Measurements from ENCODE around the gene CCNE1. TPM values are rescaled to one million over a fixed set of nuclear protein-coding genes. Genes with fewer than 3 reads are reported as not detected.
A peak's percentile ranks its signal among the peaks of the same experiment; 100 is the strongest.

The CCNE1 gene
- total RNA-seq, 1 donor from 2014 or later: 3.9 TPM

DNA sequence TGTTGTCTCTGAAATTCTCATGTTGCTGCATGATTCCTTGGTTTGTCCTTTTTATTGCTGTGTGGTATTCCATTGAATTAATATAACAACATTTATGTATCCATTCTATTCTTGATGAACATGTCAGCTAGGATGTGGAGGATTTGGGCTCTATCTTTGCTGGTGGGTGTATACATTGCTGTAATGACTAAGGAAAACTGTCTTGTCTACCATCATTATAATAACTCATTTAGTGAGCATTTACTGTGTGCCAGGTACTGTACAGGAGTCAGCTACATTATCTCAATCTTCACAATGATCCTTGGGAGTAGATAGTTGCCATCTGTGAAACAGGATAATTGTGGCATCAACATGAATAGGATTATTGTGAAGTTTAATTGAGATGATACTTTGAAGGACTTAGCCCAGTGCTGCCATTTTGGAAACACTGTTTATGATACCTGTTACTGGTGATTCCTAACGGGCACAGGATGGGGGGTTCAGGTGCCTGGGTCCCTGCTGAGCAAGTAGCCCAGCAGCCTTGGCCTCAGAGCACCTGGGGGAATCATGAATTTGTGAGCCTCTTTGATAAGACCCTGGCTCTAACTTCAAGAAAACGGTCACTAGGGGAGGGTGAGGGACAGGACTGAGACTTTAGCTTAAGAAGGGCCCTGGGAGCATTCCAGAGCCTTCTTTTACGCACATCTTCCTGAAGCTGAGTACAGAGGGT is 1.8 kb upstream of the CCNE1 start:
- Mint-ChIP-seq H3K27me3 (ENCODE audit: unreplicated experiment) (no peaks in the 10 kb centered on the region), H3K4me1 (ENCODE audit: unreplicated experiment) (peaks cover 3% of the 10 kb centered on the region), H3K9me3 (ENCODE audit: unreplicated experiment) (no peaks in the 10 kb centered on the region), H3K36me3 (ENCODE audit: unreplicated experiment) (no peaks in the 10 kb centered on the region), H3K27ac (ENCODE audit: unreplicated experiment) (no peak overlapping the region), H3K4me3 (ENCODE audit: unreplicated experiment) (no peak overlapping the region)
- DNase-seq (ENCODE audit: extremely low spot score, unreplicated experiment): no peak
- TF ChIP-seq, protein P1, sequence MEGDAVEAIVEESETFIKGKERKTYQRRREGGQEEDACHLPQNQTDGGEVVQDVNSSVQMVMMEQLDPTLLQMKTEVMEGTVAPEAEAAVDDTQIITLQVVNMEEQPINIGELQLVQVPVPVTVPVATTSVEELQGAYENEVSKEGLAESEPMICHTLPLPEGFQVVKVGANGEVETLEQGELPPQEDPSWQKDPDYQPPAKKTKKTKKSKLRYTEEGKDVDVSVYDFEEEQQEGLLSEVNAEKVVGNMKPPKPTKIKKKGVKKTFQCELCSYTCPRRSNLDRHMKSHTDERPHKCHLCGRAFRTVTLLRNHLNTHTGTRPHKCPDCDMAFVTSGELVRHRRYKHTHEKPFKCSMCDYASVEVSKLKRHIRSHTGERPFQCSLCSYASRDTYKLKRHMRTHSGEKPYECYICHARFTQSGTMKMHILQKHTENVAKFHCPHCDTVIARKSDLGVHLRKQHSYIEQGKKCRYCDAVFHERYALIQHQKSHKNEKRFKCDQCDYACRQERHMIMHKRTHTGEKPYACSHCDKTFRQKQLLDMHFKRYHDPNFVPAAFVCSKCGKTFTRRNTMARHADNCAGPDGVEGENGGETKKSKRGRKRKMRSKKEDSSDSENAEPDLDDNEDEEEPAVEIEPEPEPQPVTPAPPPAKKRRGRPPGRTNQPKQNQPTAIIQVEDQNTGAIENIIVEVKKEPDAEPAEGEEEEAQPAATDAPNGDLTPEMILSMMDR (IDR thresholded peaks at IDR 0.05): no peak

DNA sequence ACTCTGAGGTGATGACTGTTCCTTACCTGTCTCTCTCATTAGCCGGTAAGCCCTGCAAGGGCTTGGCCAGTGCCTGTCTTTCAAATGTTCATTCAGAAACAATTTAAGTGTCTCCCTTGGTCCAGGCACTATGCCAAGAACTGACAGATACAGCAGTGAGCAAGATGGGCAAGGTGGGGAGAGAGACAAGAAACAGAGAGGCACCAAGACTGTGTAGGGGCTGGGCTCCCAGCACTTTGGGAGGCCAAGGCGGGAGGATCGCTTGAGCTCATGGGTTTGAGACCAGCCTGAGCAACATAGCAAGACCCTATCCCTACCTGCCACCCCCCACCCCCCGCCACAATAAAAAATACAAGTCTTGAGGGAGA is 1.3 kb upstream of the CCNE1 start:
- H3K9me3 Mint-ChIP-seq (ENCODE audit: unreplicated experiment): no peaks in the 10 kb centered on the region
- H3K27me3 Mint-ChIP-seq (ENCODE audit: unreplicated experiment): no peaks in the 10 kb centered on the region
- H3K27ac Mint-ChIP-seq (ENCODE audit: unreplicated experiment): no peak overlapping the region
- TF ChIP-seq, protein P1 (IDR thresholded peaks at IDR 0.05): no peak
- H3K4me3 Mint-ChIP-seq (ENCODE audit: unreplicated experiment): peak overlapping the region; percentile 67
- no peak for DNase-seq (ENCODE audit: extremely low spot score, unreplicated experiment)
- peaks cover 3% of the 10 kb centered on the region for H3K4me1 Mint-ChIP-seq (ENCODE audit: unreplicated experiment)
- no peaks in the 10 kb centered on the region for H3K36me3 Mint-ChIP-seq (ENCODE audit: unreplicated experiment)

GRCh38 chr19:29812080-29812880 is 489 bp downstream of the CCNE1 start:
- TF ChIP-seq, protein P1 (IDR thresholded peaks at IDR 0.05): no peak

DNA sequence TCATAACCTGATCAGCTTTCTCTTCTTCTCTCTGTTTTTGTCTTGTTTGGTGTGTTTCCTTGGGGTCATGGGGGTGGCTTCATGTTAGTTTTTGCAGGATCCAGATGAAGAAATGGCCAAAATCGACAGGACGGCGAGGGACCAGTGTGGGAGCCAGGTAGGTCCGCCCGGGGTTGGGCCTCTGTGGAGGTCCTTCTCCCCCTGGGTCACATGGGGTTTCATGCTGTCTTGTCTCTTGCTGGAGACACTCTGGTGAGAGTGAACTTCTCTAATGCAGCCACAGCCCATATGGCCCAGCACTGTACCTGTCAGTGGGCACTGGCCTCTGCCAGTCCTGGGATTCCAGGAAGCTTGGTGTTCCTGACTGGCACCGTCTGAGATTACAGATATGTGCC is 1.1 kb downstream of the CCNE1 start:
- TF ChIP-seq, protein P1 (IDR thresholded peaks at IDR 0.05): no peak
- H3K4me3 Mint-ChIP-seq (ENCODE audit: unreplicated experiment): peak overlapping the region; percentile 81
- H3K4me1 Mint-ChIP-seq (ENCODE audit: unreplicated experiment): peaks cover 3% of the 10 kb centered on the region
- H3K27ac Mint-ChIP-seq (ENCODE audit: unreplicated experiment): no peak overlapping the region
- no peaks in the 10 kb centered on the region for H3K36me3 Mint-ChIP-seq (ENCODE audit: unreplicated experiment)
- H3K27me3 Mint-ChIP-seq (ENCODE audit: unreplicated experiment): no peaks in the 10 kb centered on the region
- no peak for DNase-seq (ENCODE audit: extremely low spot score, unreplicated experiment)
- no peaks in the 10 kb centered on the region for H3K9me3 Mint-ChIP-seq (ENCODE audit: unreplicated experiment)

More at GRCh38 chr19:29812080-29812880, 489 bp downstream of the CCNE1 start:
- peaks cover 3% of the 10 kb centered on the region for H3K4me1 Mint-ChIP-seq (ENCODE audit: unreplicated experiment)
- no peaks in the 10 kb centered on the region for H3K9me3 Mint-ChIP-seq (ENCODE audit: unreplicated experiment)
- no peaks in the 10 kb centered on the region for H3K27me3 Mint-ChIP-seq (ENCODE audit: unreplicated experiment)
- no peak overlapping the region for H3K27ac Mint-ChIP-seq (ENCODE audit: unreplicated experiment)
- peak overlapping the region; percentile 81 for H3K4me3 Mint-ChIP-seq (ENCODE audit: unreplicated experiment)
- H3K36me3 Mint-ChIP-seq (ENCODE audit: unreplicated experiment): no peaks in the 10 kb centered on the region
- peak; percentile 86 for DNase-seq (ENCODE audit: extremely low spot score, unreplicated experiment)

- Mint-ChIP-seq H3K9me3 (ENCODE audit: unreplicated experiment) (no peaks in the 10 kb centered on the region), H3K4me3 (ENCODE audit: unreplicated experiment) (peak overlapping the region; percentile 55), H3K27me3 (ENCODE audit: unreplicated experiment) (no peaks in the 10 kb centered on the region), H3K36me3 (ENCODE audit: unreplicated experiment) (no peaks in the 10 kb centered on the region), H3K4me1 (ENCODE audit: unreplicated experiment) (peaks cover 3% of the 10 kb centered on the region), H3K27ac (ENCODE audit: unreplicated experiment) (peak overlapping the region; percentile 11)
- TF ChIP-seq, protein P1 (IDR thresholded peaks at IDR 0.05): no peak
- DNase-seq (ENCODE audit: extremely low spot score, unreplicated experiment): no peak
These were observed 1.9 kb downstream of the CCNE1 start for GRCh38 chr19:29813642-29814041.

Data from osteocyte (in vitro differentiated cells).